ENCODE measurements around the gene MTCL1. TPM values are rescaled to one million over a fixed set of nuclear protein-coding genes. Genes with fewer than 3 reads are reported as not detected.
A peak's percentile ranks its signal among the peaks of the same experiment; 100 is the strongest.

Gene MTCL1
- total RNA-seq, 2 donors from 2014 or later: 15.3 to 27.7 TPM

DNA sequence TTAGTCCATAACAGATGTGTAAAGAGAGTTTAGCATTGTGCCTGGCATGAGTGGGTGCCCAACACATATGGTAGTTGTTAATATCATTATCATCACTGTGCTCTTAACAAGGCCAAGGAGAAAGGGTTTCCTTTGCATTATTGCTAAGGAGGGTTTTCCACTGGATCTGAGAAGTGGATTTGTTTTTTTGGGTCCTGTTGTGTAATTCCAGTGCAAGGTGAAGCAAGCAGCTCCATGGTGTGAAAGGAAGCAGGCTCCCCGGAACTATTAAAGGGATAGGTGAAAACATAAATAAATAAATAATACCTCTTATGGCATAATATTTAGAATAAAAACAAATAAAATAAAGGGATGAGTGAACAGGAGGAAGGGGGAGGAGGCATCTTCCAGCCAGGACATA, 65.3 kb downstream of the MTCL1 start:
- peaks cover 7% of the 10 kb centered on the region for H3K4me1 ChIP-seq
- no peak overlapping the region for H3K4me3 ChIP-seq
- H3K9me3 ChIP-seq: no peaks in the 10 kb centered on the region
- no peak for ATAC-seq
- H3K27ac ChIP-seq: no peak overlapping the region
- no peaks in the 10 kb centered on the region for H3K36me3 ChIP-seq (replicated peaks in 1 of 2; ENCODE audit: insufficient read depth in 1 of 2, low read depth in 2 of 2)
- DNase-seq: no peak
- no peak for TF ChIP-seq POLR2A (IDR thresholded peaks at IDR 0.05)
- no peak for TF ChIP-seq CTCF (IDR thresholded peaks at IDR 0.05)
- 83 to 100% methylated on average over 1 of the region's 1 CpG for WGBS, 2 donors
- intact Hi-C loops (cut with DNase I): loop anchor here (10.0 kb wide), 1 partner anchor 56 kb away; no protein-coding TSS in a partner anchor
- H3K27me3 ChIP-seq: no peaks in the 10 kb centered on the region

GRCh38 chr18:8771930-8772329, 66.6 kb downstream of the MTCL1 start:
- H3K4me1 ChIP-seq: peaks cover 7% of the 10 kb centered on the region

DNA sequence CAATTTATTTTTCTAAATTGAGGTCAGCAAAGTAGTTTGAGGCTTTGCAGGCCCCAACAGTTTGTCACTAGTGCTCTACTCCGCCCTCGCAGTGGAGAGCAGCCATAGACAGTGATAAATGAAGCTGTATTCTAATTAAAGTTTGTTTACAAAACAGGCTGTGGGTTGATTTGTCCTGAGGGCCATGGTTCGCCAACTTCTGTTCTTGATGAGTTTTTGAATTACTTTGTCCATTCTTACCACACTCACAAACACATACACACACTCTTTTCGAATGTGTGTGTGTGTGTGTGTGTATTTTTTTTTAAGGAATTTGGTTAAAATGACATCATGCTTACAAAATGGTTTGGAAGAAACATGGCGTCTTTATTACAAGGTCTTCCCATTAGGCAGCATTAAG, 68.6 kb downstream of the MTCL1 start:
- no peak for TF ChIP-seq CTCF (IDR thresholded peaks at IDR 0.05)
- TF ChIP-seq POLR2A (IDR thresholded peaks at IDR 0.05): no peak
- Histone ChIP-seq H3K27me3 (no peaks in the 10 kb centered on the region), H3K4me3 (no peak overlapping the region), H3K9me3 (no peaks in the 10 kb centered on the region), H3K36me3 (replicated peaks in 1 of 2; ENCODE audit: insufficient read depth in 1 of 2, low read depth in 2 of 2) (no peaks in the 10 kb centered on the region), H3K27ac (no peak overlapping the region), H3K4me1 (peaks cover 7% of the 10 kb centered on the region)
- WGBS, 2 donors: 75 to 79% methylated on average over 5 of the region's 5 CpGs
- intact Hi-C loops (cut with DNase I): loop anchor here (10.0 kb wide), 1 partner anchor 59 kb away; no protein-coding TSS in a partner anchor
- DNase-seq (peak in 1 of 4 donors; percentile 26), ATAC-seq (no peak)

More at GRCh38 chr18:8771930-8772329, 66.6 kb downstream of the MTCL1 start:
- Histone ChIP-seq H3K36me3 (replicated peaks in 1 of 2; ENCODE audit: insufficient read depth in 1 of 2, low read depth in 2 of 2) (no peaks in the 10 kb centered on the region), H3K4me3 (no peak overlapping the region), H3K27me3 (no peaks in the 10 kb centered on the region), H3K27ac (no peak overlapping the region), H3K9me3 (no peaks in the 10 kb centered on the region)
- intact Hi-C loops (cut with DNase I): loop anchor here (10.0 kb wide), 1 partner anchor 57 kb away; no protein-coding TSS in a partner anchor
- TF ChIP-seq CTCF (IDR thresholded peaks at IDR 0.05) (no peak), POLR2A (IDR thresholded peaks at IDR 0.05) (no peak)
- 53 to 77% methylated on average over 6 to 8 of the region's 8 CpGs for WGBS, 2 donors
- DNase-seq (peak; percentile 50 to 77 (median 64)), ATAC-seq (no peak)

DNA sequence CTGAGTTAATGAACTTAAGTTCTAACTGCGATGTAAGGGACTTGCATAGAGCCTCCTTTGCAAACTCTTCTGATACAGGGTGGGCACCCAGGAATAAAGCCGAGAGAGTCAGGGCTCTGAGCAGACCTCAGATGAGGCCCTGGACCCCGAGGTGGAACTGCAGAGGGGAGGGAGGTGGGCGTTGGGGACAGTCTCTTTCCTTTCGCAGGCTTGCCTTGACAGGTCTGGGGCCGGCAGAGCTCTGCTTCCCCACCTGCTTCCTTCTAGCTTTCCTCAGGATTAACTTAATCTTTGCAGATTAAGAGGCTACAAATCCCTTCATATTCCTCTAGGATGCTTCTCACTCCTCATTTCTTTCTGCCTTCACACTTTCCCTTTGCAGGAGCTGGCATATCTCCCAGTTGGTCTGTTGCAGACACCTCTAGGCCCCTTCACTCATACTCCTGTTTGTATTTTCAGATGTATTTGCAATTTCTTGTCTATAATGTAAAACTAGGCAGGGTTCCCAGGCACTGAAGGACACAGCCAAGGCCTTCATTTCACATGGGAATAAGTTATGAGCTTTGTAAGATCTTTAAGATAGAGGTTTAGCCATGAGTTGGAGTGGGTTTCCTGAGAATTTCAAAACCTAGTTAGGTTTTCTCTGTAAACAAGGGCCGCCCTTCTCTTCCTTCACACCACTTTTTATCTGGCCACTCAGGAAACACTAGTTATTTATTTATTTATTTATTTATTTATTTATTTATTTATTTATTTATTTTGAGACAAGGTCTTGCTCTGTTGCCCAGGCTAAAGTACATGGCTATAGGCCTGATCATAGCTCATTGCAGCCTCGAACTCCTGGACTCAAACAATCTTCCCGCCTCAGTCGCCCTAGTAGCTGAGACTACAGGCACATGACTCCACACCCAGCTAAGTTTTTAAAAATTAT, 70.9 kb downstream of the MTCL1 start:
- DNase-seq (no peak), ATAC-seq (no peak)
- no peaks in the 10 kb centered on the region for H3K9me3 ChIP-seq
- H3K4me1 ChIP-seq: peaks cover 10% of the 10 kb centered on the region
- intact Hi-C loops (cut with DNase I): loop anchor here (10.0 kb wide), 1 partner anchor 61 kb away; no protein-coding TSS in a partner anchor
- no peak overlapping the region for H3K27ac ChIP-seq
- TF ChIP-seq POLR2A (IDR thresholded peaks at IDR 0.05): no peak
- TF ChIP-seq CTCF (IDR thresholded peaks at IDR 0.05): no peak
- no peaks in the 10 kb centered on the region for H3K36me3 ChIP-seq (replicated peaks in 1 of 2; ENCODE audit: insufficient read depth in 1 of 2, low read depth in 2 of 2)
- H3K27me3 ChIP-seq: no peaks in the 10 kb centered on the region
- H3K4me3 ChIP-seq: no peak overlapping the region
- 92% methylated on average over 10 of the region's 10 CpGs for WGBS, 2 donors
